HG02973 (cell line): Measurements from ENCODE around the gene NUDT5.
A peak's percentile ranks its signal among the peaks of the same experiment; 100 is the strongest.
"Not testable (repeated sequence)": the region's sequence is repeated elsewhere in the genome, so short reads cannot be mapped to it uniquely, and the experiment has no call there.

Experiments
- ATAC-seq: cut with Tn5 transposase; IDR thresholded peaks from one replicate; pipeline ENCODE4 v1.9.1; 2021; ENCODE audit warnings: moderate library complexity; ENCODE audit not compliant: unreplicated experiment

NUDT5 gene

GRCh38 chr10:12207114-12207513 lies 11.4 kb upstream of the NUDT5 start:
- ATAC-seq: no peak

GRCh38 chr10:12205082-12205481 lies 9.4 kb upstream of the NUDT5 start:
- ATAC-seq: no peak

- no peak for ATAC-seq
These were observed 6.5 kb upstream of the NUDT5 start for GRCh38 chr10:12202226-12202625.

GRCh38 chr10:12201543-12201942 lies 5.9 kb upstream of the NUDT5 start:
- ATAC-seq: no peak

GRCh38 chr10:12200850-12201249 lies 5.2 kb upstream of the NUDT5 start:
- no peak for ATAC-seq

GRCh38 chr10:12198156-12198555 lies 2.5 kb upstream of the NUDT5 start:
- no peak for ATAC-seq

- no peak for ATAC-seq
These were observed 980 bp upstream of the NUDT5 start for GRCh38 chr10:12196531-12197211.

- ATAC-seq: peak; percentile 8
These were observed 449 bp downstream of the NUDT5 start for GRCh38 chr10:12195281-12195602.

- ATAC-seq: no peak
These were observed 879 bp downstream of the NUDT5 start for GRCh38 chr10:12194752-12195271.

GRCh38 chr10:12193193-12193592 lies 2.5 kb downstream of the NUDT5 start:
- ATAC-seq: no peak

GRCh38 chr10:12191715-12192114 lies 4.0 kb downstream of the NUDT5 start:
- ATAC-seq: no peak

GRCh38 chr10:12189426-12189825 lies 6.3 kb downstream of the NUDT5 start:
- ATAC-seq: no peak

GRCh38 chr10:12188656-12189055 lies 7.0 kb downstream of the NUDT5 start:
- ATAC-seq: no peak

- ATAC-seq: no peak
These were observed 8.3 kb downstream of the NUDT5 start for GRCh38 chr10:12187321-12187905.

- ATAC-seq: no peak
These were observed 9.4 kb downstream of the NUDT5 start for GRCh38 chr10:12186323-12186722.

- ATAC-seq: no peak
These were observed 11.5 kb downstream of the NUDT5 start for GRCh38 chr10:12184165-12184564.

- no peak for ATAC-seq
These were observed 14.5 kb downstream of the NUDT5 start for GRCh38 chr10:12181065-12181775.

- no peak for ATAC-seq
These were observed 15.3 kb downstream of the NUDT5 start for GRCh38 chr10:12180221-12180974.

- no peak for ATAC-seq
These were observed 16.0 kb downstream of the NUDT5 start for GRCh38 chr10:12179606-12180170.

GRCh38 chr10:12177642-12178041 lies 18.0 kb downstream of the NUDT5 start:
- no peak for ATAC-seq

- ATAC-seq: not testable (repeated sequence)
These were observed 24.2 kb downstream of the NUDT5 start for GRCh38 chr10:12171512-12171911.
